ENCODE measurements around the gene MAPK1.
"Not testable (repeated sequence)": the region's sequence is repeated elsewhere in the genome, so short reads cannot be mapped to it uniquely, and the experiment has no call there.

Gene MAPK1

DNA sequence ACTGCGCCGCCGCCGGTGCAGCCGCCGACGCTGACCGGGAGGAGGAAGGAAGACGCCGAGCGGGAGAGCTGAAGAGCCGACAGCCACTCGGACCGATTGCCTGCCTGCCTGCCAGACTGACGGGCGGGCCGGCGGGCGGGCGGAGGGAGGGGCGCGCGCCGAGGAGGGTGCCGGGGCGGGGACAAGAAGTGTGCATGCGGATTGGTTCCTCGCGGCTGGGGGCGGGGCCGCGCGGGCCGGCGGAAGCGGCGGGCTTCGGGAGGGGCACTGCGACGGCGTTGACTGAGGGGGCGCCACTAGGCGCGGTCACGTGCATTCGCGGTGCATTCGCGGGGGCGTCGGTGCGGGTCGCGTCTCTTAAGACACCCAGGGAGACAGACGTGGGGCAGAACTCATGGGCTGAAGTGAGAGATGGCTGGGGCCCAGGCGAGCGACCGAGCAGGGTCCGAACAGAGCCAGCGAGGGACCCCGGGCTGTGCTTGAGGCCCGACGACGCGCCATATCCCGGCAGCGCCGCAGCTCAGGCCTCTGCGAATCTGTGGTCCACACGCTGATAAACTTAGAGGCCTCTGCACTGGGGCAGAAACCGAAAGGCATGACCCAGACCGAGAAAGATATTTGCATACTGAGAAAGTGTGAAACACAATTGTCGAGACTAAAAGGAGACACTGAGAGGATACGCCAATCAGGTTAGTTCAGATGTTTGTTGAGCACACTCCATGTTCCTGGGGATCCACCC lies at the start of gene MAPK1:
MAPK1 (minus strand) TSS at position 118 of the 739 bp plus-strand sequence. CDS start 205 bp downstream, outside the sequence.
- H3K27me3 ChIP-seq (replicated peaks; ENCODE audit: insufficient read depth, low read length) = peaks cover 19% of the 10 kb centered on the region
- H4K20me1 ChIP-seq (ENCODE audit: insufficient read depth, low read length) = peaks cover 35% of the 10 kb centered on the region
- peak within 1 kb of the TSS; percentile 99 for H3K4me2 ChIP-seq (ENCODE audit: low read depth, low read length)
- DNase-seq = peak; percentile 96
- peak within 1 kb of the TSS; percentile 90 for H3K4me3 ChIP-seq (ENCODE audit: low read length)
- no peaks in the 10 kb centered on the region for H3K9me2 ChIP-seq (replicated peaks; ENCODE audit: insufficient read depth, low read length)
- peaks cover 14% of the 10 kb centered on the region for H3K4me1 ChIP-seq (ENCODE audit: low read length)
- peak within 1 kb of the TSS; percentile 57 for H2AFZ ChIP-seq (ENCODE audit: low read length)
- peaks cover 8% of the 10 kb centered on the region; the same call in 1 of the 2 replicates for H3F3A ChIP-seq (ENCODE audit: insufficient read depth, low read length)
- H3K36me3 ChIP-seq (replicated peaks; ENCODE audit: insufficient read depth, low read length) = no peaks in the 10 kb centered on the region; the same call in none of the 2 replicates
- H3K27ac ChIP-seq (ENCODE audit: low read length) = peak within 1 kb of the TSS; percentile 87
- peaks cover 42% of the 10 kb centered on the region for H3K79me2 ChIP-seq (ENCODE audit: low read length)
- no peaks in the 10 kb centered on the region for H3K9me3 ChIP-seq (replicated peaks; ENCODE audit: insufficient read depth, low read length)
- TF ChIP-seq EZH2 (optimal IDR thresholded peaks at IDR 0.05; ENCODE audit: low read depth, low read length) (no peak), EZH2phosphoT487 (IDR thresholded peaks at IDR 0.05; ENCODE audit: low read length) (no peak)
- TF ChIP-seq, protein P1, sequence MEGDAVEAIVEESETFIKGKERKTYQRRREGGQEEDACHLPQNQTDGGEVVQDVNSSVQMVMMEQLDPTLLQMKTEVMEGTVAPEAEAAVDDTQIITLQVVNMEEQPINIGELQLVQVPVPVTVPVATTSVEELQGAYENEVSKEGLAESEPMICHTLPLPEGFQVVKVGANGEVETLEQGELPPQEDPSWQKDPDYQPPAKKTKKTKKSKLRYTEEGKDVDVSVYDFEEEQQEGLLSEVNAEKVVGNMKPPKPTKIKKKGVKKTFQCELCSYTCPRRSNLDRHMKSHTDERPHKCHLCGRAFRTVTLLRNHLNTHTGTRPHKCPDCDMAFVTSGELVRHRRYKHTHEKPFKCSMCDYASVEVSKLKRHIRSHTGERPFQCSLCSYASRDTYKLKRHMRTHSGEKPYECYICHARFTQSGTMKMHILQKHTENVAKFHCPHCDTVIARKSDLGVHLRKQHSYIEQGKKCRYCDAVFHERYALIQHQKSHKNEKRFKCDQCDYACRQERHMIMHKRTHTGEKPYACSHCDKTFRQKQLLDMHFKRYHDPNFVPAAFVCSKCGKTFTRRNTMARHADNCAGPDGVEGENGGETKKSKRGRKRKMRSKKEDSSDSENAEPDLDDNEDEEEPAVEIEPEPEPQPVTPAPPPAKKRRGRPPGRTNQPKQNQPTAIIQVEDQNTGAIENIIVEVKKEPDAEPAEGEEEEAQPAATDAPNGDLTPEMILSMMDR (IDR thresholded peaks at IDR 0.05; ENCODE audit: low read length) = 0 out of 2 replicates have a peak, but pooled peaks have one; percentile 26
- H3K9ac ChIP-seq (ENCODE audit: low read length) = peak within 1 kb of the TSS; percentile 57; the same call in 1 of the 2 replicates

- Histone ChIP-seq H3K4me1 (ENCODE audit: low read length) (no peaks in the 10 kb centered on the region), H3K4me3 (ENCODE audit: low read length) (no peak overlapping the region), H3K9ac (ENCODE audit: low read length) (no peak overlapping the region), H3K79me2 (ENCODE audit: low read length) (no peaks in the 10 kb centered on the region), H3K9me2 (replicated peaks; ENCODE audit: insufficient read depth, low read length) (no peaks in the 10 kb centered on the region), H3K27me3 (replicated peaks; ENCODE audit: insufficient read depth, low read length) (no peaks in the 10 kb centered on the region), H3K9me3 (replicated peaks; ENCODE audit: insufficient read depth, low read length) (no peaks in the 10 kb centered on the region), H3F3A (ENCODE audit: insufficient read depth, low read length) (no peaks in the 10 kb centered on the region), H3K27ac (ENCODE audit: low read length) (no peak overlapping the region), H4K20me1 (ENCODE audit: insufficient read depth, low read length) (no peaks in the 10 kb centered on the region), H3K4me2 (ENCODE audit: low read depth, low read length) (no peak overlapping the region), H2AFZ (ENCODE audit: low read length) (no peak overlapping the region), H3K36me3 (replicated peaks; ENCODE audit: insufficient read depth, low read length) (no peaks in the 10 kb centered on the region)
- DNase-seq = no peak
- TF ChIP-seq, protein P1 (IDR thresholded peaks at IDR 0.05; ENCODE audit: low read length) = no peak
- TF ChIP-seq EZH2phosphoT487 (IDR thresholded peaks at IDR 0.05; ENCODE audit: low read length) = no peak
- TF ChIP-seq EZH2 (optimal IDR thresholded peaks at IDR 0.05; ENCODE audit: low read depth, low read length) = no peak
Measured at GRCh38 chr22:21916309-21916918, 49.0 kb upstream of the MAPK1 start.

DNA sequence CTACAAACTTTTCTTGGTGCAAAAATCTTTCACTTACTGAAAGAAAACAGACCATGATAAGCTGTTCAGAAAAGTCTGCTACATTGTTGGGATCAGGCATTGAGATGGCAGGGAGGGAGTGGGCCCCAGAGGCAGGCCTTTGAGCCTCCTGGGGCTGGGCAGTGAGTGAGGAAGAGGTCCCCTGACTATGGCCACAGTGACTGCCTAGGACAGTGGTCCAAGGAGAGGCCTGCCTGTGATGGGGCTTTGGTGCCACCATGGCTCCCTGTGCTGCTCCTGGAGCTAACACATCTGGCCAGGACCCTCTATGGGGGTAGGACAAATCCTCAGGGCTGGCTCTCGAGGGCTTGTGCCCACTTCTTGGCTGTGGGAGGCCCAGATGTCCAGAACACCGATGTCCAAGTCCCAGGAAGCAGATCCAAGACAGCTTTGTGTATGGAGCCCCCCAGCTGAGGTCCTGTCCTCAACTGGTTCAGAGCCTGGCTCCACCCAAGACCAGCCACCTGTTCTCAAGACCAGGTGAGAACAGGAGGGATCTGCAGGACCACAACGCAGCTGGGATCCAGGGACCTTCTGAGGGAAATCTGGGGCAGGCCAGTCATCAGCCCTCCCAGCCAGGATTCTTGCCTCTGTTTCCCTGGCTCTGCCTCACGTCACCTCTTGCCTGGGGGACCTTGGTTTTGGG lies 48.3 kb upstream of the MAPK1 start:
- no peaks in the 10 kb centered on the region for H3K9me2 ChIP-seq (replicated peaks; ENCODE audit: insufficient read depth, low read length)
- H3K4me1 ChIP-seq (ENCODE audit: low read length) = no peaks in the 10 kb centered on the region
- no peaks in the 10 kb centered on the region for H3K9me3 ChIP-seq (replicated peaks; ENCODE audit: insufficient read depth, low read length)
- TF ChIP-seq EZH2 (optimal IDR thresholded peaks at IDR 0.05; ENCODE audit: low read depth, low read length) (no peak), EZH2phosphoT487 (IDR thresholded peaks at IDR 0.05; ENCODE audit: low read length) (no peak)
- TF ChIP-seq, protein P1 (IDR thresholded peaks at IDR 0.05; ENCODE audit: low read length) = no peak
- no peaks in the 10 kb centered on the region for H3K36me3 ChIP-seq (replicated peaks; ENCODE audit: insufficient read depth, low read length)
- H2AFZ ChIP-seq (ENCODE audit: low read length) = no peak overlapping the region
- no peaks in the 10 kb centered on the region for H3F3A ChIP-seq (ENCODE audit: insufficient read depth, low read length)
- no peak overlapping the region for H3K4me2 ChIP-seq (ENCODE audit: low read depth, low read length)
- no peak overlapping the region for H3K9ac ChIP-seq (ENCODE audit: low read length)
- no peaks in the 10 kb centered on the region for H3K79me2 ChIP-seq (ENCODE audit: low read length)
- no peak overlapping the region for H3K27ac ChIP-seq (ENCODE audit: low read length)
- DNase-seq = no peak
- H4K20me1 ChIP-seq (ENCODE audit: insufficient read depth, low read length) = no peaks in the 10 kb centered on the region
- no peaks in the 10 kb centered on the region for H3K27me3 ChIP-seq (replicated peaks; ENCODE audit: insufficient read depth, low read length)
- H3K4me3 ChIP-seq (ENCODE audit: low read length) = no peak overlapping the region

DNA sequence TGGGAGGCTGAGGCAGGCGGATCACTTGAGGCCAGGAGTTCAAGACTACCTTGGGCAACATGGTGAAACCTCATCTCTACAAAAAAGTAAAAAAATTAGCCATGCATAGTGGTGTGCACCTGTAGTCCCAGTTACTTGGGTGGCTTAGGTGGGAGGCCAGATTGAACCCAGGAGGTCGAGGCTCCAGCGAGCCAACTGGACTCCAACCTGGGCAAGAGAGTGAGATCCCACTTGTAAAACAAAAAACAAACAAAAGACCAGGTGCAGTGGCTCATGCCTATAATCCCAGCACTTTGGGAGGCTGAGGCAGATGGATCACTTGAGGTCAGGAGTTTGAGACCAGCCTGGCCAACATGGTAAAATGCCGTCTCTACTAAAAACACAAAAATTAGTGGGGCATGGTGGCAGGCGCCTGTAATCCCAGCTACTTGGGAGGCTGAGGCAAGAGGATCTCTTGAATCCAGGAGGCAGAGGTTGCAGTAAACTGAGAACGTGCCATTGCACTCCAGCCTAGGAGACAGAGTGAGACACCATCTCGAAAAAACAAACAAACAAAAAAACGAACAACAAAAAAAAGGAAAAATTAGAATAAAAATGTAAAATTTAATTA lies 46.7 kb upstream of the MAPK1 start:
- not testable (repeated sequence) for H3K9ac ChIP-seq (ENCODE audit: low read length); H3F3A ChIP-seq (ENCODE audit: insufficient read depth, low read length); H3K4me2 ChIP-seq (ENCODE audit: low read depth, low read length); H3K27me3 ChIP-seq (replicated peaks; ENCODE audit: insufficient read depth, low read length); H3K36me3 ChIP-seq (replicated peaks; ENCODE audit: insufficient read depth, low read length); H3K79me2 ChIP-seq (ENCODE audit: low read length); H2AFZ ChIP-seq (ENCODE audit: low read length); H3K9me3 ChIP-seq (replicated peaks; ENCODE audit: insufficient read depth, low read length); DNase-seq; H3K9me2 ChIP-seq (replicated peaks; ENCODE audit: insufficient read depth, low read length); H4K20me1 ChIP-seq (ENCODE audit: insufficient read depth, low read length); H3K4me3 ChIP-seq (ENCODE audit: low read length); H3K27ac ChIP-seq (ENCODE audit: low read length); H3K4me1 ChIP-seq (ENCODE audit: low read length)

DNA sequence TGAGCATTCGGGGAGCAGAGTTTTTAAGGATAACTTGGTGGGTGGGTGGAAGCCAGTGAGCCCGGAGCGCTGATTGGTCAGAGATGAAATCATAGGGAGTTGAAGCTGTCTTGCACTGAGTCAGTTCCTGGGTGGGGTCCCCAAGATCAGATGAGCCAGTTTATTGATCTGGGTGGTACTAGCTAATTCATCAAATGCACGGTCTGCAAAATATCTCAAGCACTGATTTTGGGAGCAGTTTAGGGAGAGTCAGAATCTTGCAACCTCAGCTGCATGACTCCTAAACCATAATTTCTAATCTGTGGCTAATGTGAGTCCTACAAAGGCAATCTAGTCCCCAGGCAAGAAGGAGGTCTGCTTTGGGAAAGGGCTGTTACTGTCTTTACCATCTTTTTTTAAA lies 42.9 kb upstream of the MAPK1 start:
- not testable (repeated sequence) for H3K36me3 ChIP-seq (replicated peaks; ENCODE audit: insufficient read depth, low read length); H3K9me3 ChIP-seq (replicated peaks; ENCODE audit: insufficient read depth, low read length); H3K27me3 ChIP-seq (replicated peaks; ENCODE audit: insufficient read depth, low read length); H3K4me3 ChIP-seq (ENCODE audit: low read length); H3K27ac ChIP-seq (ENCODE audit: low read length); H4K20me1 ChIP-seq (ENCODE audit: insufficient read depth, low read length); H2AFZ ChIP-seq (ENCODE audit: low read length); H3K4me2 ChIP-seq (ENCODE audit: low read depth, low read length); H3K79me2 ChIP-seq (ENCODE audit: low read length); H3K9ac ChIP-seq (ENCODE audit: low read length); H3K4me1 ChIP-seq (ENCODE audit: low read length); DNase-seq; H3F3A ChIP-seq (ENCODE audit: insufficient read depth, low read length); H3K9me2 ChIP-seq (replicated peaks; ENCODE audit: insufficient read depth, low read length)

All from MM.1S (cell line).